ENCODE data around the gene ITGA1.

DNA sequence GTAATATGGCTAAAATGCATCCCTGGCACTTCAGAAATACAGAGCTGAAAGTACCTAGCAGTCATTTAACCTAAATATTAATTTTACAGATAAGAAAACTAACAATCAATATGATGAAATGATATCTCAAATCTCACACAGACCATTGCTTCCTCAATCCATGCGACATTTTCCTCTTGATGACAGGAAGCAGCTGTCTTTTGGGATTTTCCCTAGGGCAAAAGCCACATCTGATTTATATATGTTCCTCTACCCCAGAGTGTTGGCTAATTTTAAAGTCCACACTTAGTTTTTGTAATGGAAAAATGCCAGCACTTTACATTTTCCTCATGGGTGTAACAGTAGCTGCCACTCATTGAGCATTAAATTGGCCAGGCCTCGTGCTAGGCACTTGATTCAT, 47.7 kb upstream of the ITGA1 start:
- TF ChIP-seq, protein P1, sequence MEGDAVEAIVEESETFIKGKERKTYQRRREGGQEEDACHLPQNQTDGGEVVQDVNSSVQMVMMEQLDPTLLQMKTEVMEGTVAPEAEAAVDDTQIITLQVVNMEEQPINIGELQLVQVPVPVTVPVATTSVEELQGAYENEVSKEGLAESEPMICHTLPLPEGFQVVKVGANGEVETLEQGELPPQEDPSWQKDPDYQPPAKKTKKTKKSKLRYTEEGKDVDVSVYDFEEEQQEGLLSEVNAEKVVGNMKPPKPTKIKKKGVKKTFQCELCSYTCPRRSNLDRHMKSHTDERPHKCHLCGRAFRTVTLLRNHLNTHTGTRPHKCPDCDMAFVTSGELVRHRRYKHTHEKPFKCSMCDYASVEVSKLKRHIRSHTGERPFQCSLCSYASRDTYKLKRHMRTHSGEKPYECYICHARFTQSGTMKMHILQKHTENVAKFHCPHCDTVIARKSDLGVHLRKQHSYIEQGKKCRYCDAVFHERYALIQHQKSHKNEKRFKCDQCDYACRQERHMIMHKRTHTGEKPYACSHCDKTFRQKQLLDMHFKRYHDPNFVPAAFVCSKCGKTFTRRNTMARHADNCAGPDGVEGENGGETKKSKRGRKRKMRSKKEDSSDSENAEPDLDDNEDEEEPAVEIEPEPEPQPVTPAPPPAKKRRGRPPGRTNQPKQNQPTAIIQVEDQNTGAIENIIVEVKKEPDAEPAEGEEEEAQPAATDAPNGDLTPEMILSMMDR (IDR thresholded peaks at IDR 0.05): no peak
- no peak for TF ChIP-seq POLR2AphosphoS5 (IDR thresholded peaks at IDR 0.05; ENCODE audit: insufficient read depth in 1 of 2, low read depth in 1 of 2)

Measured in vagina (tissue), 2 donors.